ENCODE results near the gene HGS. TPM values are rescaled to one million over a fixed set of nuclear protein-coding genes. Genes with fewer than 3 reads are reported as not detected.

Gene HGS
- total RNA-seq = 72.5 and 120 TPM in 2 replicates

GRCh38 chr17:81683584-81684441, at the start of gene HGS, which contains the start of gene ARL16:
Gene HGS, plus strand, starts transcription at chr17:81684011. Its CDS starts 56 bp downstream, at chr17:81684067.
Gene ARL16, minus strand, starts transcription at chr17:81683797. Its CDS starts 44 bp downstream, at chr17:81683753.

GRCh38 chr17:81636505-81637288, 47.1 kb upstream of the HGS start, which contains the start of the genes NPLOC4 and TSPAN10:
Gene NPLOC4, minus strand, starts transcription at chr17:81637112. Its CDS starts 182 bp downstream, at chr17:81636930.
Gene TSPAN10, plus strand, starts transcription at chr17:81637196. Its CDS starts 5,217 bp downstream, at chr17:81642413.

GRCh38 chr17:81656118-81656743, 27.6 kb upstream of the HGS start, which contains the start of gene PDE6G:
Gene PDE6G, minus strand, starts transcription at chr17:81656542. Its CDS starts 3,237 bp downstream, at chr17:81653305.

GRCh38 chr17:81666342-81667191, 17.2 kb upstream of the HGS start, which contains the start of the genes CCDC137 and OXLD1:
Gene CCDC137, plus strand, starts transcription at chr17:81666737. Its CDS starts 30 bp downstream, at chr17:81666767.
Gene OXLD1, minus strand, starts transcription at chr17:81666605. Its CDS starts 28 bp downstream, at chr17:81666577.

GRCh38 chr17:81702934-81703746, 19.3 kb downstream of the HGS start, which contains the start of gene MRPL12:
Gene MRPL12, plus strand, starts transcription at chr17:81703367. Its CDS starts 135 bp downstream, at chr17:81703502.

GRCh38 chr17:81711814-81712467, 28.1 kb downstream of the HGS start, which contains the start of gene SLC25A10:
Gene SLC25A10, plus strand, starts transcription at chr17:81712284. Its CDS starts 143 bp downstream, at chr17:81712427.

Other genes with a start within 250 kb of the HGS start
- 5,054 and 5,058 TPM in 2 replicates for gene ACTG1, start 171.2 kb upstream of the HGS start, total RNA-seq
- 0.34 and 0.78 TPM in 2 replicates for gene FSCN2, start 155.6 kb upstream of the HGS start, total RNA-seq
- 15.4 and 18.1 TPM in 2 replicates for gene FAAP100, start 131.7 kb upstream of the HGS start, total RNA-seq
- gene NPLOC4, start 46.9 kb upstream of the HGS start, total RNA-seq = 59.5 and 93.4 TPM in 2 replicates
- gene TSPAN10, start 46.8 kb upstream of the HGS start, total RNA-seq = 0.68 and 3.2 TPM in 2 replicates
- gene PDE6G, start 27.5 kb upstream of the HGS start, total RNA-seq = 0.21 TPM in 1 of 2 replicates, not detected in the other
- 31.8 and 64.9 TPM in 2 replicates for gene OXLD1, start 17.4 kb upstream of the HGS start, total RNA-seq
- 9.9 and 13.0 TPM in 2 replicates for gene CCDC137, start 17.3 kb upstream of the HGS start, total RNA-seq
- 12.7 and 23.2 TPM in 2 replicates for gene ARL16, start 214 bp upstream of the HGS start, total RNA-seq
- 14.0 and 15.7 TPM in 2 replicates for gene MRPL12, start 19.4 kb downstream of the HGS start, total RNA-seq
- gene SLC25A10, start 28.3 kb downstream of the HGS start, total RNA-seq = 14.4 and 24.3 TPM in 2 replicates
- gene GCGR, start 120.1 kb downstream of the HGS start, total RNA-seq = 0.07 TPM in 1 of 2 replicates, not detected in the other
- 23.6 and 23.8 TPM in 2 replicates for gene MCRIP1, start 149.3 kb downstream of the HGS start, total RNA-seq
- gene PPP1R27, start 151.0 kb downstream of the HGS start, total RNA-seq = not detected in 2 replicates
- gene P4HB, start 176.5 kb downstream of the HGS start, total RNA-seq = 966 and 1,211 TPM in 2 replicates
- gene ARHGDIA, start 187.3 kb downstream of the HGS start, total RNA-seq = 67.0 and 138 TPM in 2 replicates
- gene ALYREF, start 207.6 kb downstream of the HGS start, total RNA-seq = 74.2 and 108 TPM in 2 replicates
- 90.8 and 154 TPM in 2 replicates for gene ANAPC11, start 207.7 kb downstream of the HGS start, total RNA-seq
- gene NPB, start 218.2 kb downstream of the HGS start, total RNA-seq = under 0.01 and 0.21 TPM in 2 replicates
- 26.7 and 27.9 TPM in 2 replicates for gene PCYT2, start 227.4 kb downstream of the HGS start, total RNA-seq
- gene SIRT7, start 234.2 kb downstream of the HGS start, total RNA-seq = 34.8 and 44.8 TPM in 2 replicates
- 34.5 and 39.3 TPM in 2 replicates for gene MAFG, start 243.7 kb downstream of the HGS start, total RNA-seq